Upper lobe of left lung (tissue), 4 donors: ENCODE measurements around the gene IMMP2L.

Experiments used
- POLR2AphosphoS5 ChIP-seq, 2 donors: sonication (generic); formaldehyde crosslinking; IDR thresholded peaks; one replicate each; pipeline ENCODE4 v1.5.1; 2017; ENCODE audit warnings: antibody characterized with exemption in 2 of 2
- TF ChIP-seq, protein P1 (sequence below), 6 experiments: fragments of 450-650 bp in 4 of 6; fragments of 200-600 bp in 2 of 6; sonication (generic) in 2 of 6; IDR thresholded peaks; one replicate each; pipeline ENCODE4 v1.5.1; 2016 to 2019; ENCODE audit warnings: antibody characterized with exemption in 6 of 6

DNA sequence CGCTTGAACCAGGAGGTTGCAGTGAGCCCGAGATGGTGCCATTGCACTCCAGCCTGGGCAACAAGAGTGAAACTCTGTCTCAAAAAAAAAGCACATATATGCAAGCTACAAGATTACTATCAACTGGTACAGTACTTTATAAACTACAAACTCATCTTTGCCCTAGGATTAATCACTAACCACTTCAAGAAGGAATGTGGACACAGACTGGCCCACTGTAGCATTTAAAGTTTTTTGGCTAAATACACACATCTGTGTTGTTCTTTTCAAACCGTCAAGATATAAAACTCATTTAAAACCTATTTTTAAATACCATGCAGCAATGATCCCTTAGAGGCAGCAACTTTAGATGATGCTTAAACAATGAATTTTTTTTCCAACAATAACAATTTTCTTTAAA lies 205.4 kb downstream of the IMMP2L start:
- TF ChIP-seq, protein P1, sequence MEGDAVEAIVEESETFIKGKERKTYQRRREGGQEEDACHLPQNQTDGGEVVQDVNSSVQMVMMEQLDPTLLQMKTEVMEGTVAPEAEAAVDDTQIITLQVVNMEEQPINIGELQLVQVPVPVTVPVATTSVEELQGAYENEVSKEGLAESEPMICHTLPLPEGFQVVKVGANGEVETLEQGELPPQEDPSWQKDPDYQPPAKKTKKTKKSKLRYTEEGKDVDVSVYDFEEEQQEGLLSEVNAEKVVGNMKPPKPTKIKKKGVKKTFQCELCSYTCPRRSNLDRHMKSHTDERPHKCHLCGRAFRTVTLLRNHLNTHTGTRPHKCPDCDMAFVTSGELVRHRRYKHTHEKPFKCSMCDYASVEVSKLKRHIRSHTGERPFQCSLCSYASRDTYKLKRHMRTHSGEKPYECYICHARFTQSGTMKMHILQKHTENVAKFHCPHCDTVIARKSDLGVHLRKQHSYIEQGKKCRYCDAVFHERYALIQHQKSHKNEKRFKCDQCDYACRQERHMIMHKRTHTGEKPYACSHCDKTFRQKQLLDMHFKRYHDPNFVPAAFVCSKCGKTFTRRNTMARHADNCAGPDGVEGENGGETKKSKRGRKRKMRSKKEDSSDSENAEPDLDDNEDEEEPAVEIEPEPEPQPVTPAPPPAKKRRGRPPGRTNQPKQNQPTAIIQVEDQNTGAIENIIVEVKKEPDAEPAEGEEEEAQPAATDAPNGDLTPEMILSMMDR (IDR thresholded peaks at IDR 0.05) = no peak
- no peak for TF ChIP-seq POLR2AphosphoS5 (IDR thresholded peaks at IDR 0.05)
